ENCODE results near the gene ZNF469. TPM values are rescaled to one million over a fixed set of nuclear protein-coding genes. Genes with fewer than 3 reads are reported as not detected.

ZNF469 gene
- total RNA-seq, 4 donors from 2014 or later: 0.87 to 1.8 (median 1.1) TPM

- no peak for DNase-seq (ENCODE audit: low spot score in 2 of 2)
- H3K4me1 ChIP-seq: no peaks in the 10 kb centered on the region
- H3K27ac ChIP-seq: no peak overlapping the region
- H3K36me3 ChIP-seq: no peaks in the 10 kb centered on the region
- H3K4me3 ChIP-seq: no peak overlapping the region
- H3K27me3 ChIP-seq: no peaks in the 10 kb centered on the region
- TF ChIP-seq EP300 (IDR thresholded peaks at IDR 0.05): no peak
- TF ChIP-seq POLR2A (IDR thresholded peaks at IDR 0.05): no peak
- TF ChIP-seq, protein P1, sequence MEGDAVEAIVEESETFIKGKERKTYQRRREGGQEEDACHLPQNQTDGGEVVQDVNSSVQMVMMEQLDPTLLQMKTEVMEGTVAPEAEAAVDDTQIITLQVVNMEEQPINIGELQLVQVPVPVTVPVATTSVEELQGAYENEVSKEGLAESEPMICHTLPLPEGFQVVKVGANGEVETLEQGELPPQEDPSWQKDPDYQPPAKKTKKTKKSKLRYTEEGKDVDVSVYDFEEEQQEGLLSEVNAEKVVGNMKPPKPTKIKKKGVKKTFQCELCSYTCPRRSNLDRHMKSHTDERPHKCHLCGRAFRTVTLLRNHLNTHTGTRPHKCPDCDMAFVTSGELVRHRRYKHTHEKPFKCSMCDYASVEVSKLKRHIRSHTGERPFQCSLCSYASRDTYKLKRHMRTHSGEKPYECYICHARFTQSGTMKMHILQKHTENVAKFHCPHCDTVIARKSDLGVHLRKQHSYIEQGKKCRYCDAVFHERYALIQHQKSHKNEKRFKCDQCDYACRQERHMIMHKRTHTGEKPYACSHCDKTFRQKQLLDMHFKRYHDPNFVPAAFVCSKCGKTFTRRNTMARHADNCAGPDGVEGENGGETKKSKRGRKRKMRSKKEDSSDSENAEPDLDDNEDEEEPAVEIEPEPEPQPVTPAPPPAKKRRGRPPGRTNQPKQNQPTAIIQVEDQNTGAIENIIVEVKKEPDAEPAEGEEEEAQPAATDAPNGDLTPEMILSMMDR (IDR thresholded peaks at IDR 0.05): no peak
- WGBS, 2 donors: 73 to 79% methylated on average over 17 to 18 of the region's 18 CpGs
- peaks cover 0 to 9% (median 0%) of the 10 kb centered on the region in 4 donors for H3K9me3 ChIP-seq
These were observed 37.6 kb upstream of the ZNF469 start for GRCh38 chr16:88345031-88345720.

DNA sequence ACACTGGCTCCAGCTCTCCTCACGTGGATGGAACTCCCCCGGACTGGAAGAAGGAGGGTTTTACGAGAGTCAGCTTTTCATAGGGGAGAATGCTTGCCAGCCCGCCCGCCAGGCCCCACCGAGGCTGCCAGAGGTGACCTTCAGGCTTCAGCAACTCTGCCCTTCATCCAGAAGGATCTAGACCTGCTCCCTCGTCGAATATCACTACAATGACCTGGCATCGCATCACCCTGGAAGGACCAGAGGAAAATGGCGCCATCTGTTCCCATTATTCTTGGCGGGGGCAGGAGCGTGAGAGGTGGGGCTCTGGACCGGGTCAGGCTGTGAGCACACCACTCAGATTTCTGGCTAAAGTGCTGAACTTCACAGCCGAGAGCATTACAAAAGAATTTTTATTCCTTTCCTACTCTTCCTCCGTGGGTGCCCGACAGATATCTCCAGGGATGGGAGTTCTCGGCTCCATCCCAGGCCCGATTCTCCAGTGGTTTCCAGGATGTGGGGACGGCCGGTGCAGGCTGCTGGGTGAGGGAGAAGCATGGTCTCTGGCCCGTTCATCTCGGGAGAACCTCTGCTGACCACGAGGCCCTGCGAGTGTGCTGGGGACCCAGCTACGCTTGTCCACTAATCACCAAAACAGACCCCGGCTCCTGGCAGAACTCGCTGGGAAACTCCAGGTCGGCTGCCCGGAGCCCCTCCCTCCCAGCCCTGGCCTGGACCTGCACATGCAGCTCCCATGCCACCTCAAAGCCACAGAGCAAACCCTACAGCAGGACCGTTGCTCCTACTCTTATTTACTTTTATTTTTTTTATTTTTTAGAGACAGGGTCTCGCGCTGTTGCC is 36.8 kb upstream of the ZNF469 start:
- WGBS, 2 donors: 72 to 76% methylated on average over 31 to 32 of the region's 32 CpGs
- Histone ChIP-seq H3K9me3 (peaks cover 0 to 9% (median 0%) of the 10 kb centered on the region in 4 donors), H3K4me1 (no peaks in the 10 kb centered on the region), H3K4me3 (no peak overlapping the region), H3K27ac (no peak overlapping the region), H3K36me3 (no peaks in the 10 kb centered on the region), H3K27me3 (no peaks in the 10 kb centered on the region)
- TF ChIP-seq, protein P1 (IDR thresholded peaks at IDR 0.05): no peak
- TF ChIP-seq EP300 (IDR thresholded peaks at IDR 0.05): no peak
- TF ChIP-seq POLR2A (IDR thresholded peaks at IDR 0.05): no peak
- no peak for DNase-seq (ENCODE audit: low spot score in 2 of 2)

DNA sequence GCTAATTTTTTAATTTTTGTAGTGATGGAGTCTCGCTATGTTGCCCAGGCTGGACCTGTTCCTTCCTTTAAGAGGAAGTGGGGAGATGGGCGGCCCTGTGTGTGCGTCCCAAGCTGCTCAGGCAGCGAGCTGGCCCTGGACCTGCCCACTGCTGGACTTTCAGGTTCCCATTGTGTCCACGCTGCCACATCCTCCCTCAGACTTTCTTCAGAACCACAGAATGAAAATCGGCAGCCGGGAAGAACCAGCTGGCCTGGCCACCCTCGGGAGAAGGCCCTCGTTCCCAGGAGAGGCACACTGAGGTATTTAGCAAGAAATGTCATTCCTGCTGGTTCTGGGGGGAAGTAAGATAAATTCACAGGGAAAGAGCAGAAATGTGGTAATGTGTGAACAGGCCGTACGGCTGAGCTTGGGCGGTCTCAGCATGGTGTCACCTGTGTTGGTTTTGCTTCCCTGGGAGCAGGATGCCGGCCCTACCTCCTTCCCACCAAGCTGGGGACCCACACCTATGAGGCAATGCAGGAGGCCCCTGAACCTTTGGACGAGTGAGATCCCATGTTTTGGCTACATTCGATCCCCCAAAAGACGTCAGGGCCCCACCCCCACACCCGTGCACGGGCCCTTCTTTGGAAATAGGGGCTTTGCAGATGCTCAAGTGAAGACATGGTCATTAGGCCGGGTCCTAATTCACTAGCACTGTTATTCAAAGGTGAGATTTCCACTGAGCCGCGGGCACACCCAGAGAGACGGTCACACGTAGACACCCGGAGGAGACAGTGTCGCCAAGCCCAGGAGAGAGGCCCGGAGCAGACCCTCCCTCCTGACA is 35.9 kb upstream of the ZNF469 start:
- TF ChIP-seq, protein P1 (IDR thresholded peaks at IDR 0.05): no peak
- TF ChIP-seq POLR2A (IDR thresholded peaks at IDR 0.05) (no peak), EP300 (IDR thresholded peaks at IDR 0.05) (no peak)
- DNase-seq (ENCODE audit: low spot score in 2 of 2): no peak
- Histone ChIP-seq H3K27ac (no peak overlapping the region), H3K36me3 (no peaks in the 10 kb centered on the region), H3K9me3 (peaks cover 0 to 9% (median 0%) of the 10 kb centered on the region in 4 donors), H3K27me3 (no peaks in the 10 kb centered on the region), H3K4me1 (no peaks in the 10 kb centered on the region), H3K4me3 (no peak overlapping the region)
- WGBS, 2 donors: 86 to 92% methylated on average over 26 of the region's 26 CpGs

- no peak for TF ChIP-seq POLR2A (IDR thresholded peaks at IDR 0.05)
- TF ChIP-seq EP300 (IDR thresholded peaks at IDR 0.05): no peak
- TF ChIP-seq, protein P1 (IDR thresholded peaks at IDR 0.05): no peak
- no peak for DNase-seq (ENCODE audit: low spot score in 2 of 2)
- H3K27ac ChIP-seq: no peak overlapping the region
- peaks cover 0 to 9% (median 0%) of the 10 kb centered on the region in 4 donors for H3K9me3 ChIP-seq
- no peaks in the 10 kb centered on the region for H3K27me3 ChIP-seq
- H3K36me3 ChIP-seq: no peaks in the 10 kb centered on the region
- 66 to 85% methylated on average over 21 of the region's 21 CpGs for WGBS, 2 donors
- no peak overlapping the region for H3K4me3 ChIP-seq
- no peaks in the 10 kb centered on the region for H3K4me1 ChIP-seq
These were observed 34.9 kb upstream of the ZNF469 start for GRCh38 chr16:88347656-88348376.
